Measurements from ENCODE around the gene CHPF2.

Gene CHPF2

GRCh38 chr7:151243408-151244195 lies 11.3 kb downstream of the CHPF2 start:
- Histone ChIP-seq H3K27ac (ENCODE audit: low read depth, low read length) (no peak overlapping the region), H3K4me1 (ENCODE audit: control insufficient read depth, insufficient read depth, low read length) (peaks cover 35% of the 10 kb centered on the region), H3K9me3 (ENCODE audit: control insufficient read depth, insufficient read depth, low read depth, low read length) (no peaks in the 10 kb centered on the region), H3K36me3 (ENCODE audit: control insufficient read depth, insufficient read depth, low read length) (peaks cover 13% of the 10 kb centered on the region; the same call in 1 of the 2 replicates), H3K27me3 (ENCODE audit: control insufficient read depth, insufficient read depth, low read length) (peaks cover 39% of the 10 kb centered on the region), H3K4me3 (ENCODE audit: low read depth, low read length) (no peak overlapping the region), H3K9ac (ENCODE audit: low read length) (no peak overlapping the region)

- Histone ChIP-seq H3K4me1 (ENCODE audit: control insufficient read depth, insufficient read depth, low read length) (peaks cover 37% of the 10 kb centered on the region), H3K4me3 (ENCODE audit: low read depth, low read length) (peak overlapping the region; percentile 58), H3K9ac (ENCODE audit: low read length) (no peak overlapping the region), H3K27ac (ENCODE audit: low read depth, low read length) (no peak overlapping the region), H3K9me3 (ENCODE audit: control insufficient read depth, insufficient read depth, low read depth, low read length) (no peaks in the 10 kb centered on the region), H3K27me3 (ENCODE audit: control insufficient read depth, insufficient read depth, low read length) (peaks cover 46% of the 10 kb centered on the region), H3K36me3 (ENCODE audit: control insufficient read depth, insufficient read depth, low read length) (peaks cover 8% of the 10 kb centered on the region; the same call in 1 of the 2 replicates)
Observed at GRCh38 chr7:151244196-151244840, 12.0 kb downstream of the CHPF2 start.

- Histone ChIP-seq H3K4me3 (ENCODE audit: low read depth, low read length) (peak overlapping the region; percentile 58), H3K4me1 (ENCODE audit: control insufficient read depth, insufficient read depth, low read length) (peaks cover 41% of the 10 kb centered on the region)
Observed at GRCh38 chr7:151244841-151245346, 12.6 kb downstream of the CHPF2 start.

GRCh38 chr7:151245360-151246101 lies 13.2 kb downstream of the CHPF2 start:
- Histone ChIP-seq H3K9me3 (ENCODE audit: control insufficient read depth, insufficient read depth, low read depth, low read length) (no peaks in the 10 kb centered on the region), H3K27ac (ENCODE audit: low read depth, low read length) (no peak overlapping the region), H3K9ac (ENCODE audit: low read length) (peak overlapping the region; percentile 50), H3K4me3 (ENCODE audit: low read depth, low read length) (peak overlapping the region; percentile 58), H3K36me3 (ENCODE audit: control insufficient read depth, insufficient read depth, low read length) (peaks cover 3% of the 10 kb centered on the region; the same call in 1 of the 2 replicates), H3K27me3 (ENCODE audit: control insufficient read depth, insufficient read depth, low read length) (peaks cover 57% of the 10 kb centered on the region), H3K4me1 (ENCODE audit: control insufficient read depth, insufficient read depth, low read length) (peaks cover 47% of the 10 kb centered on the region)

More at GRCh38 chr7:151244841-151245346, 12.6 kb downstream of the CHPF2 start:
- Histone ChIP-seq H3K9ac (ENCODE audit: low read length) (no peak overlapping the region), H3K36me3 (ENCODE audit: control insufficient read depth, insufficient read depth, low read length) (peaks cover 5% of the 10 kb centered on the region; the same call in 1 of the 2 replicates), H3K27me3 (ENCODE audit: control insufficient read depth, insufficient read depth, low read length) (peaks cover 51% of the 10 kb centered on the region), H3K9me3 (ENCODE audit: control insufficient read depth, insufficient read depth, low read depth, low read length) (no peaks in the 10 kb centered on the region), H3K27ac (ENCODE audit: low read depth, low read length) (no peak overlapping the region)

GRCh38 chr7:151246102-151246850 lies 14.0 kb downstream of the CHPF2 start:
- no peak overlapping the region for H3K27ac ChIP-seq (ENCODE audit: low read depth, low read length)

GRCh38 chr7:151246851-151247580 lies 14.7 kb downstream of the CHPF2 start:
- Histone ChIP-seq H3K4me3 (ENCODE audit: low read depth, low read length) (peak overlapping the region; percentile 71; the same call in 1 of the 2 replicates), H3K4me1 (ENCODE audit: control insufficient read depth, insufficient read depth, low read length) (peaks cover 57% of the 10 kb centered on the region), H3K36me3 (ENCODE audit: control insufficient read depth, insufficient read depth, low read length) (no peaks in the 10 kb centered on the region), H3K27ac (ENCODE audit: low read depth, low read length) (no peak overlapping the region), H3K9ac (ENCODE audit: low read length) (no peak overlapping the region), H3K9me3 (ENCODE audit: control insufficient read depth, insufficient read depth, low read depth, low read length) (no peaks in the 10 kb centered on the region), H3K27me3 (ENCODE audit: control insufficient read depth, insufficient read depth, low read length) (peaks cover 67% of the 10 kb centered on the region)

More at GRCh38 chr7:151246102-151246850, 14.0 kb downstream of the CHPF2 start:
- Histone ChIP-seq H3K27me3 (ENCODE audit: control insufficient read depth, insufficient read depth, low read length) (peaks cover 65% of the 10 kb centered on the region), H3K9ac (ENCODE audit: low read length) (no peak overlapping the region), H3K4me1 (ENCODE audit: control insufficient read depth, insufficient read depth, low read length) (peaks cover 55% of the 10 kb centered on the region), H3K9me3 (ENCODE audit: control insufficient read depth, insufficient read depth, low read depth, low read length) (no peaks in the 10 kb centered on the region), H3K4me3 (ENCODE audit: low read depth, low read length) (peak overlapping the region; percentile 58), H3K36me3 (ENCODE audit: control insufficient read depth, insufficient read depth, low read length) (peaks cover 3% of the 10 kb centered on the region; the same call in 1 of the 2 replicates)

- peaks cover 70% of the 10 kb centered on the region for H3K27me3 ChIP-seq (ENCODE audit: control insufficient read depth, insufficient read depth, low read length)
- peak overlapping the region; percentile 71 for H3K4me3 ChIP-seq (ENCODE audit: low read depth, low read length)
- H3K27ac ChIP-seq (ENCODE audit: low read depth, low read length): no peak overlapping the region
- no peaks in the 10 kb centered on the region for H3K9me3 ChIP-seq (ENCODE audit: control insufficient read depth, insufficient read depth, low read depth, low read length)
- H3K36me3 ChIP-seq (ENCODE audit: control insufficient read depth, insufficient read depth, low read length): no peaks in the 10 kb centered on the region
- peaks cover 61% of the 10 kb centered on the region for H3K4me1 ChIP-seq (ENCODE audit: control insufficient read depth, insufficient read depth, low read length)
- peak overlapping the region; percentile 67 for H3K9ac ChIP-seq (ENCODE audit: low read length)
Observed at GRCh38 chr7:151247611-151248345, 15.5 kb downstream of the CHPF2 start.

GRCh38 chr7:151248346-151249033 lies 16.2 kb downstream of the CHPF2 start, which contains the start of gene SMARCD3:
TSS of gene SMARCD3 (minus strand) at chr7:151248694. CDS start at chr7:151248562, 132 bp downstream.
- H3K27me3 ChIP-seq (ENCODE audit: control insufficient read depth, insufficient read depth, low read length): peaks cover 75% of the 10 kb centered on the region
- peak within 1 kb of the TSS; percentile 71 for H3K4me3 ChIP-seq (ENCODE audit: low read depth, low read length)
- H3K9ac ChIP-seq (ENCODE audit: low read length): peak within 1 kb of the TSS; percentile 67
- H3K27ac ChIP-seq (ENCODE audit: low read depth, low read length): no peak within 1 kb of the TSS
- H3K9me3 ChIP-seq (ENCODE audit: control insufficient read depth, insufficient read depth, low read depth, low read length): no peaks in the 10 kb centered on the region
- peaks cover 63% of the 10 kb centered on the region for H3K4me1 ChIP-seq (ENCODE audit: control insufficient read depth, insufficient read depth, low read length)
- no peaks in the 10 kb centered on the region for H3K36me3 ChIP-seq (ENCODE audit: control insufficient read depth, insufficient read depth, low read length)

Measured in HUES6 (cell line).